Naive thymus-derived CD4-positive, alpha-beta T cell (primary cell): ENCODE measurements around the gene ATP11A. TPM values are rescaled to one million over a fixed set of nuclear protein-coding genes. Genes with fewer than 3 reads are reported as not detected.

Source experiments
- ATAC-seq: fragments of 150-1000 bp; cut with Tn5 transposase; 2 replicates; pipeline ENCODE4 v1.10.0; 2021; ENCODE audit warnings: mild to moderate bottlenecking, moderate library complexity
- CTCF ChIA-PET: fragments of 350-600 bp; sonication (Branson Sonifier 250); formaldehyde crosslinking; loops from one replicate; lab custom pipeline; 2021; ENCODE audit warnings: antibody characterized with exemption; lab: Charles Lee
- POLR2A ChIA-PET: fragments of 350-600 bp; sonication (Branson Sonifier 250); formaldehyde crosslinking; loops from one replicate; lab custom pipeline; 2021; ENCODE audit warnings: antibody characterized with exemption, inconsistent platforms; lab: Charles Lee
- DNase-seq, 9 donors: peaks; one replicate each; pipeline versions ENCODE4 v3.0.0 to v3.0.0-alpha.2; 2020 to 2022; ENCODE audit warnings: mixed read lengths in 1 of 9
- H3K27ac ChIP-seq: one replicate; pipeline ENCODE4 v1.7.0; 2013; ENCODE audit warnings: mild to moderate bottlenecking, low read depth, low read length, moderate library complexity
- H3K27me3 ChIP-seq, 2 donors: one replicate each; pipeline ENCODE4 v1.7.0; 2013; ENCODE audit warnings: low read length in 2 of 2, mild to moderate bottlenecking in 2 of 2, moderate library complexity in 2 of 2; ENCODE audit not compliant: control insufficient read depth in 2 of 2, insufficient read depth in 2 of 2
- H3K36me3 ChIP-seq, 3 experiments: 1 replicate in 2 of 3; 2 replicates in 1 of 3; pipeline ENCODE4 v1.7.0; 2013; ENCODE audit warnings: low read length in 3 of 3, mild to moderate bottlenecking in 3 of 3, moderate library complexity in 1 of 3; ENCODE audit not compliant: insufficient read depth in 3 of 3, control insufficient read depth in 2 of 3
- H3K4me1 ChIP-seq, 2 donors: one replicate each; pipeline ENCODE4 v1.7.0; 2013; ENCODE audit warnings: low read length in 2 of 2, mild to moderate bottlenecking in 2 of 2, moderate library complexity in 1 of 2; ENCODE audit not compliant: control insufficient read depth in 2 of 2, insufficient read depth in 2 of 2
- H3K4me3 ChIP-seq: 2 replicates; pipeline ENCODE4 v1.7.0; 2013; ENCODE audit warnings: mild to moderate bottlenecking, low read length
- H3K9me3 ChIP-seq, 3 experiments: 1 replicate in 2 of 3; 2 replicates in 1 of 3; pipeline ENCODE4 v1.7.0; 2013; ENCODE audit warnings: low read length in 3 of 3; ENCODE audit not compliant: control insufficient read depth in 2 of 3
- H3K27ac Mint-ChIP-seq, 9 donors: one replicate each; pipeline ENCODE4 v1.8.0; 2020 to 2022; ENCODE audit warnings: mixed read lengths in 9 of 9, mild to moderate bottlenecking in 8 of 9, moderate library complexity in 5 of 9, inconsistent platforms in 2 of 9
- H3K27me3 Mint-ChIP-seq, 5 donors: one replicate each; pipeline ENCODE4 v1.8.0; 2021 to 2022; ENCODE audit warnings: mixed read lengths in 5 of 5, mild to moderate bottlenecking in 1 of 5
- H3K36me3 Mint-ChIP-seq, 5 donors: one replicate each; pipeline ENCODE4 v1.8.0; 2020 to 2022; ENCODE audit warnings: mixed read lengths in 5 of 5, mild to moderate bottlenecking in 3 of 5, inconsistent platforms in 1 of 5
- H3K4me1 Mint-ChIP-seq, 7 donors: one replicate each; pipeline ENCODE4 v1.8.0; 2020 to 2022; ENCODE audit warnings: mixed read lengths in 7 of 7, mild to moderate bottlenecking in 3 of 7, inconsistent platforms in 1 of 7
- H3K4me3 Mint-ChIP-seq, 10 donors: one replicate each; pipeline ENCODE4 v1.8.0; 2020 to 2022; ENCODE audit warnings: mild to moderate bottlenecking in 10 of 10, mixed read lengths in 10 of 10, moderate library complexity in 6 of 10, inconsistent platforms in 2 of 10
- H3K9me3 Mint-ChIP-seq, 11 donors: one replicate each; pipeline ENCODE4 v1.8.0; 2020 to 2022; ENCODE audit warnings: mixed read lengths in 11 of 11, mild to moderate bottlenecking in 4 of 11, inconsistent platforms in 1 of 11, moderate library complexity in 1 of 11
- intact Hi-C, 2 donors: fragments of 100-400 bp; cut with micrococcal nuclease; formaldehyde crosslinking; loops; one replicate each; pipeline ENCODE4 v1.15.1; 2023
- polyA plus RNA-seq, 2 donors: library from polyadenylated mRNA; unstranded; fragments of 300-500 nt; fragmentation: Illumina TruSeq; gene quantifications; one replicate each; pipeline ENCODE4 v1.2.3, GENCODE V29; 2021
- total RNA-seq, 6 experiments: library from RNA in 5 of 6; stranded (reverse) in 5 of 6; gene quantifications; 1 replicate in 5 of 6; 2 replicates in 1 of 6; pipeline ENCODE4 v1.2.3 and lab custom pipeline; 2021 to 2026

ATP11A gene
- total and polyA plus RNA-seq, 7 experiments from 2014 or later = 4.3 to 111 (median 58.5) TPM

- Histone ChIP-seq H3K36me3 (no peaks in the 10 kb centered on the region), H3K4me3 (no peak overlapping the region), H3K4me1 (peaks cover 0 to 16% of the 10 kb centered on the region in 2 donors), H3K27me3 (no peaks in the 10 kb centered on the region), H3K27ac (no peak overlapping the region), H3K9me3 (no peaks in the 10 kb centered on the region)
- DNase-seq = no peak
- H3K27me3 Mint-ChIP-seq = no peaks in the 10 kb centered on the region
- intact Hi-C loops = no loop called here
- H3K27ac Mint-ChIP-seq = peak overlapping the region in 2 of 9 donors; percentile 49 to 58
- ChIA-PET POLR2A (no interaction called here), CTCF (no interaction called here)
- H3K9me3 Mint-ChIP-seq = no peaks in the 10 kb centered on the region
- no peak overlapping the region for H3K4me3 Mint-ChIP-seq
- ATAC-seq = no peak
- peaks cover 0 to 8% (median 0%) of the 10 kb centered on the region in 5 donors for H3K36me3 Mint-ChIP-seq
- H3K4me1 Mint-ChIP-seq = peaks cover 15 to 36% (median 25%) of the 10 kb centered on the region in 7 donors
Measured at GRCh38 chr13:112751617-112752016, 61.8 kb downstream of the ATP11A start.

GRCh38 chr13:112752211-112752610, 62.4 kb downstream of the ATP11A start:
- CTCF ChIA-PET = no interaction called here
- Histone ChIP-seq H3K36me3 (no peaks in the 10 kb centered on the region), H3K9me3 (no peaks in the 10 kb centered on the region), H3K4me1 (peaks cover 0 to 16% of the 10 kb centered on the region in 2 donors), H3K4me3 (no peak overlapping the region), H3K27me3 (no peaks in the 10 kb centered on the region), H3K27ac (no peak overlapping the region)
- ATAC-seq = no peak
- no peak overlapping the region for H3K4me3 Mint-ChIP-seq
- peaks cover 0 to 4% (median 0%) of the 10 kb centered on the region in 5 donors for H3K36me3 Mint-ChIP-seq
- peaks cover 10 to 36% (median 24%) of the 10 kb centered on the region in 7 donors for H3K4me1 Mint-ChIP-seq
- no peak overlapping the region for H3K27ac Mint-ChIP-seq
- H3K9me3 Mint-ChIP-seq = no peaks in the 10 kb centered on the region
- intact Hi-C loops = no loop called here
- POLR2A ChIA-PET = no interaction called here
- H3K27me3 Mint-ChIP-seq = no peaks in the 10 kb centered on the region
- no peak for DNase-seq

GRCh38 chr13:112752711-112753541, 63.1 kb downstream of the ATP11A start:
- H3K4me3 Mint-ChIP-seq = peak overlapping the region; percentile 25 to 71 (median 59)
- Histone ChIP-seq H3K9me3 (no peaks in the 10 kb centered on the region), H3K4me3 (no peak overlapping the region), H3K27me3 (no peaks in the 10 kb centered on the region), H3K4me1 (peaks cover 0 to 16% of the 10 kb centered on the region in 2 donors), H3K27ac (no peak overlapping the region), H3K36me3 (no peaks in the 10 kb centered on the region)
- no peaks in the 10 kb centered on the region for H3K9me3 Mint-ChIP-seq
- H3K27ac Mint-ChIP-seq = peak overlapping the region in 8 of 9 donors; percentile 20 to 79 (median 48)
- intact Hi-C loops = no loop called here
- H3K4me1 Mint-ChIP-seq = peaks cover 10 to 43% (median 29%) of the 10 kb centered on the region in 7 donors
- peaks cover 0 to 7% (median 0%) of the 10 kb centered on the region in 5 donors for H3K36me3 Mint-ChIP-seq
- DNase-seq (peak in 6 of 9 donors; percentile 25 to 44 (median 38)), ATAC-seq (peak; percentile 55)
- no peaks in the 10 kb centered on the region for H3K27me3 Mint-ChIP-seq
- ChIA-PET CTCF (no interaction called here), POLR2A (no interaction called here)

GRCh38 chr13:112753833-112754232, 64.0 kb downstream of the ATP11A start:
- H3K4me3 ChIP-seq = no peak overlapping the region
- intact Hi-C loops = no loop called here
- no peak overlapping the region for H3K27ac ChIP-seq
- no peak for DNase-seq
- POLR2A ChIA-PET = no interaction called here
- peaks cover 15 to 46% (median 32%) of the 10 kb centered on the region in 7 donors for H3K4me1 Mint-ChIP-seq
- H3K9me3 Mint-ChIP-seq = no peaks in the 10 kb centered on the region
- peaks cover 0 to 16% of the 10 kb centered on the region in 2 donors for H3K4me1 ChIP-seq
- no peak for ATAC-seq
- H3K36me3 Mint-ChIP-seq = peaks cover 0 to 10% (median 0%) of the 10 kb centered on the region in 5 donors
- peak overlapping the region in 3 of 10 donors; percentile 48 to 70 (median 55) for H3K4me3 Mint-ChIP-seq
- H3K27me3 Mint-ChIP-seq = no peaks in the 10 kb centered on the region
- CTCF ChIA-PET = no interaction called here
- H3K9me3 ChIP-seq = no peaks in the 10 kb centered on the region
- no peaks in the 10 kb centered on the region for H3K36me3 ChIP-seq
- no peaks in the 10 kb centered on the region for H3K27me3 ChIP-seq
- H3K27ac Mint-ChIP-seq = peak overlapping the region in 3 of 9 donors; percentile 23 to 52 (median 48)

- Histone ChIP-seq H3K36me3 (no peaks in the 10 kb centered on the region), H3K9me3 (no peaks in the 10 kb centered on the region), H3K27me3 (no peaks in the 10 kb centered on the region), H3K27ac (no peak overlapping the region), H3K4me1 (peaks cover 0 to 16% of the 10 kb centered on the region in 2 donors), H3K4me3 (no peak overlapping the region)
- H3K27me3 Mint-ChIP-seq = no peaks in the 10 kb centered on the region
- CTCF ChIA-PET = no interaction called here
- H3K9me3 Mint-ChIP-seq = no peaks in the 10 kb centered on the region
- DNase-seq (no peak), ATAC-seq (no peak)
- POLR2A ChIA-PET = no interaction called here
- H3K27ac Mint-ChIP-seq = no peak overlapping the region
- H3K4me1 Mint-ChIP-seq = peaks cover 18 to 49% (median 38%) of the 10 kb centered on the region in 7 donors
- intact Hi-C loops = no loop called here
- H3K36me3 Mint-ChIP-seq = peaks cover 0 to 14% (median 0%) of the 10 kb centered on the region in 5 donors
- H3K4me3 Mint-ChIP-seq = no peak overlapping the region
Measured at GRCh38 chr13:112754281-112755025, 64.6 kb downstream of the ATP11A start.

- intact Hi-C loops = no loop called here
- no peak for ATAC-seq
- no peaks in the 10 kb centered on the region for H3K27me3 Mint-ChIP-seq
Measured at GRCh38 chr13:112755331-112755730, 65.5 kb downstream of the ATP11A start.

More at GRCh38 chr13:112755331-112755730, 65.5 kb downstream of the ATP11A start:
- peaks cover 18 to 48% (median 39%) of the 10 kb centered on the region in 7 donors for H3K4me1 Mint-ChIP-seq
- no peak overlapping the region for H3K4me3 Mint-ChIP-seq
- H3K36me3 ChIP-seq = no peaks in the 10 kb centered on the region
- H3K9me3 Mint-ChIP-seq = no peaks in the 10 kb centered on the region
- no peak overlapping the region for H3K27ac ChIP-seq
- peaks cover 0 to 14% (median 0%) of the 10 kb centered on the region in 5 donors for H3K36me3 Mint-ChIP-seq
- H3K9me3 ChIP-seq = no peaks in the 10 kb centered on the region
- POLR2A ChIA-PET = no interaction called here
- CTCF ChIA-PET = no interaction called here
- H3K27ac Mint-ChIP-seq = no peak overlapping the region
- DNase-seq = no peak
- H3K4me1 ChIP-seq = peaks cover 0 to 16% of the 10 kb centered on the region in 2 donors
- H3K4me3 ChIP-seq = no peak overlapping the region
- no peaks in the 10 kb centered on the region for H3K27me3 ChIP-seq
